Mucosa of rectum (tissue), 2 donors: ENCODE results near the gene TMA7B.
"Not testable (repeated sequence)": the region's sequence is repeated elsewhere in the genome, so short reads cannot be mapped to it uniquely, and the experiment has no call there.

Experiments used
- H3K27ac ChIP-seq, 2 donors: one replicate each; pipeline ENCODE4 v1.7.0; 2013; ENCODE audit warnings: inconsistent platforms in 2 of 2, low read depth in 2 of 2, low read length in 2 of 2
- H3K27me3 ChIP-seq, 2 donors: one replicate each; pipeline ENCODE4 v1.7.0; 2013; ENCODE audit warnings: low read length in 2 of 2; ENCODE audit not compliant: control insufficient read depth in 2 of 2, insufficient read depth in 2 of 2
- H3K36me3 ChIP-seq, 2 donors: one replicate each; pipeline ENCODE4 v1.7.0; 2013; ENCODE audit warnings: low read length in 2 of 2; ENCODE audit not compliant: control insufficient read depth in 2 of 2, insufficient read depth in 2 of 2
- H3K4me1 ChIP-seq, 2 donors: one replicate each; pipeline ENCODE4 v1.7.0; 2013; ENCODE audit warnings: low read length in 2 of 2, mild to moderate bottlenecking in 1 of 2; ENCODE audit not compliant: control insufficient read depth in 2 of 2, insufficient read depth in 2 of 2
- H3K4me3 ChIP-seq, 2 donors: one replicate each; pipeline ENCODE4 v1.7.0; 2013; ENCODE audit warnings: low read length in 2 of 2
- H3K9ac ChIP-seq, 2 donors: one replicate each; pipeline ENCODE4 v1.7.0; 2013; ENCODE audit warnings: low read length in 2 of 2, low read depth in 1 of 2, mild to moderate bottlenecking in 1 of 2
- H3K9me3 ChIP-seq, 2 donors: one replicate each; pipeline ENCODE4 v1.7.0; 2013; ENCODE audit warnings: low read length in 2 of 2; ENCODE audit not compliant: control insufficient read depth in 2 of 2
- donor health status: healthy.
- donor health status: Normal muscosa, but diverticular disease.

Gene TMA7B

GRCh38 chr22:39942439-39943230, 17.6 kb upstream of the TMA7B start:
- Histone ChIP-seq H3K4me3 (no peak overlapping the region), H3K27ac (no peak overlapping the region), H3K9me3 (no peaks in the 10 kb centered on the region), H3K27me3 (peaks cover 0 to 4% of the 10 kb centered on the region in 2 donors), H3K9ac (no peak overlapping the region), H3K36me3 (no peaks in the 10 kb centered on the region), H3K4me1 (no peaks in the 10 kb centered on the region)

- no peaks in the 10 kb centered on the region for H3K4me1 ChIP-seq
- H3K36me3 ChIP-seq, result no peaks in the 10 kb centered on the region
- no peak overlapping the region for H3K4me3 ChIP-seq
- H3K27me3 ChIP-seq, result peaks cover 0 to 4% of the 10 kb centered on the region in 2 donors
- no peak overlapping the region for H3K27ac ChIP-seq
- no peaks in the 10 kb centered on the region for H3K9me3 ChIP-seq
- no peak overlapping the region for H3K9ac ChIP-seq
Measured at GRCh38 chr22:39943337-39943736, 16.9 kb upstream of the TMA7B start.

- H3K4me3 ChIP-seq, result no peak overlapping the region
- peaks cover 0 to 4% of the 10 kb centered on the region in 2 donors for H3K27me3 ChIP-seq
- no peaks in the 10 kb centered on the region for H3K4me1 ChIP-seq
- H3K27ac ChIP-seq, result no peak overlapping the region
- no peaks in the 10 kb centered on the region for H3K9me3 ChIP-seq
- H3K9ac ChIP-seq, result no peak overlapping the region
- H3K36me3 ChIP-seq, result no peaks in the 10 kb centered on the region
Measured at GRCh38 chr22:39943953-39944872, 16.0 kb upstream of the TMA7B start.

- Histone ChIP-seq H3K9me3 (no peaks in the 10 kb centered on the region), H3K36me3 (no peaks in the 10 kb centered on the region), H3K27me3 (peaks cover 0 to 4% of the 10 kb centered on the region in 2 donors), H3K27ac (no peak overlapping the region), H3K4me3 (no peak overlapping the region), H3K9ac (no peak overlapping the region), H3K4me1 (no peaks in the 10 kb centered on the region)
Measured at GRCh38 chr22:39946126-39946502, 14.1 kb upstream of the TMA7B start.

- no peak overlapping the region for H3K4me3 ChIP-seq
- H3K4me1 ChIP-seq, result no peaks in the 10 kb centered on the region
- H3K27ac ChIP-seq, result no peak overlapping the region
- no peak overlapping the region for H3K9ac ChIP-seq
- H3K36me3 ChIP-seq, result no peaks in the 10 kb centered on the region
- peaks cover 0 to 4% of the 10 kb centered on the region in 2 donors for H3K27me3 ChIP-seq
- no peaks in the 10 kb centered on the region for H3K9me3 ChIP-seq
Measured at GRCh38 chr22:39946503-39947219, 13.5 kb upstream of the TMA7B start.

- Histone ChIP-seq H3K36me3 (no peaks in the 10 kb centered on the region), H3K27me3 (peaks cover 0 to 4% of the 10 kb centered on the region in 2 donors), H3K27ac (no peak overlapping the region), H3K4me1 (no peaks in the 10 kb centered on the region), H3K4me3 (no peak overlapping the region), H3K9ac (no peak overlapping the region), H3K9me3 (no peaks in the 10 kb centered on the region)
Measured at GRCh38 chr22:39947220-39948216, 12.7 kb upstream of the TMA7B start.

GRCh38 chr22:39949964-39950737, 10.0 kb upstream of the TMA7B start:
- H3K27ac ChIP-seq, result no peak overlapping the region

GRCh38 chr22:39951603-39952293, 8.4 kb upstream of the TMA7B start:
- H3K9me3 ChIP-seq, H3K36me3 ChIP-seq, H3K27ac ChIP-seq, H3K27me3 ChIP-seq, H3K4me1 ChIP-seq, H3K9ac ChIP-seq, H3K4me3 ChIP-seq: not testable (repeated sequence)

More at GRCh38 chr22:39949964-39950737, 10.0 kb upstream of the TMA7B start:
- Histone ChIP-seq H3K9me3 (no peaks in the 10 kb centered on the region), H3K4me3 (no peak overlapping the region), H3K27me3 (peaks cover 0 to 2% of the 10 kb centered on the region in 2 donors), H3K36me3 (no peaks in the 10 kb centered on the region), H3K4me1 (peaks cover 0 to 2% of the 10 kb centered on the region in 2 donors), H3K9ac (no peak overlapping the region)
